A375 (cell line): ENCODE data around the gene EPS8. TPM values are rescaled to one million over a fixed set of nuclear protein-coding genes. Genes with fewer than 3 reads are reported as not detected.

Experiments
- small RNA-seq: library from RNA; depleted of rRNA; stranded (forward); fragments of <200 nt; gene quantifications from one replicate; pipeline ENCODE3, GENCODE V24; 2014
- total RNA-seq: library from RNA; depleted of rRNA; stranded (reverse); fragments of >200 nt; shearing (Covaris generic); gene quantifications from 2 replicates; pipeline ENCODE4 v1.2.3, GENCODE V29; 2014; rRNA removed

Gene EPS8
- total RNA-seq, result 63.3 and 78.3 TPM in 2 replicates

GRCh38 chr12:15789220-15790171 is at the start of gene EPS8:
Gene EPS8 (minus strand): TSS chr12:15789388. CDS start chr12:15682951, 106,437 bp downstream.

Small RNA genes within 50 kb of the gene (small RNA-seq; reads per million reads assigned to genes)
- gene RNU6-251P, result not detected

Other genes starting within 250 kb of the EPS8 start
- gene STRAP, start 93.0 kb upstream of the EPS8 start, total RNA-seq, result 125 TPM in 2 replicates
- gene DERA, start 121.9 kb upstream of the EPS8 start, total RNA-seq, result 44.0 and 48.1 TPM in 2 replicates